Endothelial cell of umbilical vein (primary cell): ENCODE results near the gene AGMAT.

Source experiments
- EZH2 ChIP-seq: IDR thresholded peaks from 2 replicates; pipeline ENCODE4 v1.6.1; 2012; ENCODE audit warnings: borderline replicate concordance, low read depth, mild to moderate bottlenecking, moderate library complexity, low read length, inconsistent platforms; ENCODE audit not compliant: severe bottlenecking
- MYC ChIP-seq: IDR thresholded peaks from one replicate; pipeline ENCODE4 v1.6.1; 2011; ENCODE audit warnings: mild to moderate bottlenecking, low read depth, low read length
- POLR2A ChIP-seq: IDR thresholded peaks from 2 replicates; pipeline ENCODE4 v1.6.1; 2012; ENCODE audit warnings: low read depth, mild to moderate bottlenecking, control low read depth, low read length
- TF ChIP-seq, protein P1 (sequence below), 2 donors: IDR thresholded peaks; 1 replicate in 1 of 2; 2 replicates in 1 of 2; pipeline ENCODE4 v1.5.1; 2011; ENCODE audit warnings: low read length in 2 of 2, mild to moderate bottlenecking in 2 of 2, moderate library complexity in 2 of 2, control low read depth in 1 of 2, inconsistent platforms in 1 of 2, low read depth in 1 of 2; ENCODE audit not compliant: insufficient read depth in 1 of 2; ENCODE audit errors: extremely low read depth in 1 of 2
- TF ChIP-seq, protein P2 (sequence below): IDR thresholded peaks from 2 replicates; pipeline ENCODE4 v1.6.1; 2011; ENCODE audit not compliant: insufficient read depth, insufficient read length

DNA sequence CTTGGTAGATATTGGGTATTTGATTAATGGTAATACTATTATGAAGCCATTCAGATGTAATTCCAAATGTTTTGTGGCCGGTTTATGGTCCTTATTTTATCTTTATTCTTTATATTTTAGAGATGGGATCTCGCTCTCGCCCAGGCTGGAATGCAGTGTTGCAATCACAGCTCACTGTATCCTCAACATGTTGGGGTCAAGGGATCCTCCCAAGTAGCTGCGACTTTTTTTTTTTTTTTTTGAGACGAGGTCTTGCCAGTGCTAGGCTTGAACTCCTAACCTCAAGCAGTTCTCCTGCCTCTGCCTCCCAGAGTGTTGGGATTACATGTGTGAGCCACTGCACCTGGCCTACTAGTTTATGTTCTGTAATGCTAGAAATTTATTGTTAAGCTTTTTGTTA, 37.1 kb upstream of the AGMAT start:
- no peak for TF ChIP-seq EZH2
- no peak for TF ChIP-seq POLR2A
- TF ChIP-seq, protein P1, sequence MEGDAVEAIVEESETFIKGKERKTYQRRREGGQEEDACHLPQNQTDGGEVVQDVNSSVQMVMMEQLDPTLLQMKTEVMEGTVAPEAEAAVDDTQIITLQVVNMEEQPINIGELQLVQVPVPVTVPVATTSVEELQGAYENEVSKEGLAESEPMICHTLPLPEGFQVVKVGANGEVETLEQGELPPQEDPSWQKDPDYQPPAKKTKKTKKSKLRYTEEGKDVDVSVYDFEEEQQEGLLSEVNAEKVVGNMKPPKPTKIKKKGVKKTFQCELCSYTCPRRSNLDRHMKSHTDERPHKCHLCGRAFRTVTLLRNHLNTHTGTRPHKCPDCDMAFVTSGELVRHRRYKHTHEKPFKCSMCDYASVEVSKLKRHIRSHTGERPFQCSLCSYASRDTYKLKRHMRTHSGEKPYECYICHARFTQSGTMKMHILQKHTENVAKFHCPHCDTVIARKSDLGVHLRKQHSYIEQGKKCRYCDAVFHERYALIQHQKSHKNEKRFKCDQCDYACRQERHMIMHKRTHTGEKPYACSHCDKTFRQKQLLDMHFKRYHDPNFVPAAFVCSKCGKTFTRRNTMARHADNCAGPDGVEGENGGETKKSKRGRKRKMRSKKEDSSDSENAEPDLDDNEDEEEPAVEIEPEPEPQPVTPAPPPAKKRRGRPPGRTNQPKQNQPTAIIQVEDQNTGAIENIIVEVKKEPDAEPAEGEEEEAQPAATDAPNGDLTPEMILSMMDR (IDR thresholded peaks at IDR 0.05; ENCODE audit: extremely low read depth in 1 of 2, insufficient read depth in 1 of 2, low read depth in 1 of 2, low read length in 2 of 2) = no peak
- no peak for TF ChIP-seq MYC
- TF ChIP-seq, protein P2, sequence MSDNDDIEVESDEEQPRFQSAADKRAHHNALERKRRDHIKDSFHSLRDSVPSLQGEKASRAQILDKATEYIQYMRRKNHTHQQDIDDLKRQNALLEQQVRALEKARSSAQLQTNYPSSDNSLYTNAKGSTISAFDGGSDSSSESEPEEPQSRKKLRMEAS = no peak
